Measurements from ENCODE around the gene DKK3.
A peak's percentile ranks its signal among the peaks of the same experiment; 100 is the strongest.

Gene DKK3

GRCh38 chr11:11966354-11966741, 42.1 kb downstream of the DKK3 start:
- TF ChIP-seq POLR2AphosphoS5 (IDR thresholded peaks at IDR 0.05; ENCODE audit: low read depth, low read length) (no peak), POLR2A (IDR thresholded peaks at IDR 0.05; ENCODE audit: low read depth, low read length) (no peak), PAX5 (IDR thresholded peaks at IDR 0.05; ENCODE audit: insufficient read depth, low read length, severe bottlenecking) (no peak), TAF1 (IDR thresholded peaks at IDR 0.05; ENCODE audit: low read depth, low read length) (no peak), POU2F2 (IDR thresholded peaks at IDR 0.05; ENCODE audit: low read depth, low read length) (no peak), SPI1 (IDR thresholded peaks at IDR 0.05; ENCODE audit: low read depth, low read length) (no peak)
- no peak for DNase-seq (ENCODE audit: insufficient read length, low spot score)
- FAIRE-seq = no peak

DNA sequence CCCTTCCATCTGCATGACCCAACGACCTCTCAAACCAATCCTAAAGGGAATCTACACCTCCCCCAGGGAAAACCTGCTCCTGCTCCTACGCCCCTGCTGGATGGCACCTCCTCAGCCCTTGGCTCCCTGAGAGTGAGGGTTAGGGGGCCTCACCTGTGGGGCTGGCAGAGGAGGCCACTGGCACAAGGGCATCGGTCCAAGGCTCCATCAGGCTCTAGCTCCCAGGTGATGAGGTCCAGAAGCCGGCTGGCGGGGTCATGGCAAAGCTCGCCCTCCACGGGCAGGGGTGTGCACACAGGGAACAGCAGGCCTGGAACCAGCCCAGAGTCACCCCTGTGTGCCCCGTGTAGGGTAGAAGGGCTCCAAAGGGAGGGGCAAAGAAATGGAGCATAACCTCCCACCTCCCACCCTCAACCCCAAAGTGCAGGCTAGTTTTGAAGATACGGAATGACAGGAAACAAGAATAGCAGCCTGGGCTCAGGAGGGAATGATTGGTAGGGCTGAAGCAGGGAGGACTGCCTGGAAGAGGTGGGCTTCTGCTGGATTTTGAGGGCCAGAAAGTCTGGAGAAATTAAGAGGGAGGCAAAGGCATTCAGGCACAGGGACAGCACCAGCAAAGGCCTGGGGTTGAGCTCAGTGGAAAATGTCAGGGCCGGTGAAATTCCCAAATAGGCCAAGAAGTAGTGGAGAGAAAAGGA, 42.6 kb downstream of the DKK3 start:
- DNase-seq (ENCODE audit: insufficient read length, low spot score) (no peak), FAIRE-seq (no peak)
- TF ChIP-seq POU2F2 (IDR thresholded peaks at IDR 0.05; ENCODE audit: low read depth, low read length) (no peak), POLR2AphosphoS5 (IDR thresholded peaks at IDR 0.05; ENCODE audit: low read depth, low read length) (no peak), PAX5 (IDR thresholded peaks at IDR 0.05; ENCODE audit: insufficient read depth, low read length, severe bottlenecking) (no peak), SPI1 (IDR thresholded peaks at IDR 0.05; ENCODE audit: low read depth, low read length) (no peak), POLR2A (IDR thresholded peaks at IDR 0.05; ENCODE audit: low read depth, low read length) (no peak), TAF1 (IDR thresholded peaks at IDR 0.05; ENCODE audit: low read depth, low read length) (no peak)

DNA sequence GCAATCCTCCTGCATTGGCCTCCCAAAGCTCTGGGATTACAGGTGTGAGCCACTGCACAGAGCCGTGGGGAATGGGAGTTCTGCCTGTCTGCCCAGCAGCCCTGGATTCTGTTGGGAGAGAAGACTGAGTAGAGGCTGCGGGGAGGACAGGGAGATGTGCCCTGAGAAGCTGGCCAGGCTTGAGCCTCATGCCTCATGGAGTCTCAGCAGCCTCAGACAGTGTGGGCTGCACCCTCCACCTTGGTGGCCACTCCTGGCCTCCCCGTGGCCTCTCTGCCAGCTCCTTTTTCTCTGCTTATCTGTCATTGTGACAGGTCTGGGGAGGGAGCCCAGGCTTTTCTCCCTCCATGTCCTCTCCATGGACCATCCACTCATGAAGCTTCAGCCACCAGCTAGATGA, 43.2 kb downstream of the DKK3 start:
- DNase-seq (ENCODE audit: insufficient read length, low spot score) = no peak
- TF ChIP-seq POLR2AphosphoS5 (IDR thresholded peaks at IDR 0.05; ENCODE audit: low read depth, low read length) (no peak), PAX5 (IDR thresholded peaks at IDR 0.05; ENCODE audit: insufficient read depth, low read length, severe bottlenecking) (no peak), POU2F2 (IDR thresholded peaks at IDR 0.05; ENCODE audit: low read depth, low read length) (no peak), TAF1 (IDR thresholded peaks at IDR 0.05; ENCODE audit: low read depth, low read length) (no peak), SPI1 (IDR thresholded peaks at IDR 0.05; ENCODE audit: low read depth, low read length) (no peak), POLR2A (IDR thresholded peaks at IDR 0.05; ENCODE audit: low read depth, low read length) (no peak)
- no peak for FAIRE-seq

DNA sequence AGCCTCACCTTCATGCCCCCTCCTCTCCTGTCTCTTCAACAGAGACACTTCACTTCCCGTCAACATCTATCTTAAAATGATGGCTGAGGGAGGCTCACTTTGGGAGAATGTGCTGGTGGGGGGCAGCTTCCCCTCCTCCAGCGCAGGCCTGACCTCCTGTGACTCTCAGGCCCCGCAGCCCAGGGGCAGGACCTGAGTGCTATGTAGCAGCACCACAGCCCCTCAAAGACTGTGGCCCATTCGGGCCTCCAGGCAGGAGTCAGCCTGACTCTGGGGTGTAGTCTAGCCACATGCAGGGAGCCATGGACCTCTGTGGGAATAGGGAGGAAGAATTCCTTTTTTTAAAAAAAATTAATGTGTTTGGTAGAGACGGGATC, 43.7 kb downstream of the DKK3 start:
- FAIRE-seq (no peak), DNase-seq (ENCODE audit: insufficient read length, low spot score) (no peak)
- TF ChIP-seq SPI1 (IDR thresholded peaks at IDR 0.05; ENCODE audit: low read depth, low read length) = no peak
- TF ChIP-seq PAX5 (IDR thresholded peaks at IDR 0.05; ENCODE audit: insufficient read depth, low read length, severe bottlenecking) = no peak
- no peak for TF ChIP-seq POU2F2 (IDR thresholded peaks at IDR 0.05; ENCODE audit: low read depth, low read length)
- no peak for TF ChIP-seq POLR2A (IDR thresholded peaks at IDR 0.05; ENCODE audit: low read depth, low read length)
- TF ChIP-seq POLR2AphosphoS5 (IDR thresholded peaks at IDR 0.05; ENCODE audit: low read depth, low read length) = no peak
- TF ChIP-seq TAF1 (IDR thresholded peaks at IDR 0.05; ENCODE audit: low read depth, low read length) = no peak

GRCh38 chr11:11963842-11964773, 44.3 kb downstream of the DKK3 start:
- DNase-seq (ENCODE audit: insufficient read length, low spot score) (no peak), FAIRE-seq (no peak)
- TF ChIP-seq POLR2AphosphoS5 (IDR thresholded peaks at IDR 0.05; ENCODE audit: low read depth, low read length) = no peak

DNA sequence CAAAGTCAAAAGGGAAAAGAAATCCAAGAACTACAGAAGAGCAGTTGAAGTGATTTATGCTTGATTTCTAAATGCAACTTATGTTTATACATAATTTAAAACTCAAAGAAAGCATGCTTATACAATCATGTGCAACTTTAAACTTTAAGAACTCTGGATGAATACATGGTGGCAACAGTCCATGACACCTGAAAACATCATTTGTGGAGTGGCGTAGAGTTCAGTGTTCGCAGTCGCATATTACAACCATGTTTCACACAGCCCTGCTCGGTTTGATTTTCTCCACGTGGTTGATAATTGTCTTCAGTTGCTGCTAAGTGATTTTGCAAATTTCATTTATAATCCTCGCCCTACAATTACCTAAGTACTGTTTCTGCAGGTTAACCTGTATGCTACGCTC, 45.4 kb downstream of the DKK3 start:
- no peak for FAIRE-seq
- DNase-seq (ENCODE audit: insufficient read length, low spot score) = no peak
- TF ChIP-seq SPI1 (IDR thresholded peaks at IDR 0.05; ENCODE audit: low read depth, low read length) (no peak), POLR2A (IDR thresholded peaks at IDR 0.05; ENCODE audit: low read depth, low read length) (no peak), POLR2AphosphoS5 (IDR thresholded peaks at IDR 0.05; ENCODE audit: low read depth, low read length) (no peak), POU2F2 (IDR thresholded peaks at IDR 0.05; ENCODE audit: low read depth, low read length) (no peak), TAF1 (IDR thresholded peaks at IDR 0.05; ENCODE audit: low read depth, low read length) (no peak), PAX5 (IDR thresholded peaks at IDR 0.05; ENCODE audit: insufficient read depth, low read length, severe bottlenecking) (no peak)

DNA sequence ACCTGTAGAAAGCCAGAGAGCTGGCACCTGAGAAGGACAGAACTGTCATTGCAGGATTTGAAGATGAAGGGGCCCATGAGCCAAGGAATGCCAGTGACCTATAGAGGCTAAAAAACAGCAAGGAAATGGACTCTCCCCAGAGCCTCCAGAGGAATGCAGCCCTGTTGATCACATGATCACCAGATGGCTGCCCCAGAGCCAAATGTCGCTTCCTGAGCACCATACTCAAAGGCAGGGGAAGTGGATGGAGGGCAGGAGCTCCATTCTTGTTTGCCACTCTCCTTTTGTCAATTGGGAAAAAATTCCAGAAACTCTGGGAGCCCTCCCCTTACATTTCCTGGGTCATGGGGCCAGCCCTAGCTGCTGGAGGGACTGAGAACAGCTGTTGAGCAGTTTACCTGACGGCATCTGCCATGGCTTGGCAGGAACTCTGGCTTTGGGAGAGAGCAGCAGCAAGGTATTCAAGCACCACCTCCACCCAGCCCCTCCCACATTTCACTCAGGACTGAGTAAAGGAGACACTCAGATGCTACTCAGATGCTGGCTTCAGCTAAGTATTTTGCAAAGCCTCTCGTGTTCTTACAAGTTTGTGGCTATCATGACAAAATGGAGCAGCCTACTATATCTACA, 46.9 kb downstream of the DKK3 start:
- TF ChIP-seq POLR2A (IDR thresholded peaks at IDR 0.05; ENCODE audit: low read depth, low read length) = no peak
- TF ChIP-seq POU2F2 (IDR thresholded peaks at IDR 0.05; ENCODE audit: low read depth, low read length) = no peak
- no peak for TF ChIP-seq POLR2AphosphoS5 (IDR thresholded peaks at IDR 0.05; ENCODE audit: low read depth, low read length)
- no peak for TF ChIP-seq TAF1 (IDR thresholded peaks at IDR 0.05; ENCODE audit: low read depth, low read length)
- TF ChIP-seq PAX5 (IDR thresholded peaks at IDR 0.05; ENCODE audit: insufficient read depth, low read length, severe bottlenecking) = no peak
- no peak for TF ChIP-seq SPI1 (IDR thresholded peaks at IDR 0.05; ENCODE audit: low read depth, low read length)
- FAIRE-seq (no peak), DNase-seq (ENCODE audit: insufficient read length, low spot score) (no peak)

- TF ChIP-seq POLR2AphosphoS5 (IDR thresholded peaks at IDR 0.05; ENCODE audit: low read depth, low read length) = no peak
- no peak for TF ChIP-seq POLR2A (IDR thresholded peaks at IDR 0.05; ENCODE audit: low read depth, low read length)
- TF ChIP-seq PAX5 (IDR thresholded peaks at IDR 0.05; ENCODE audit: insufficient read depth, low read length, severe bottlenecking) = no peak
- FAIRE-seq = peak; percentile 50
- DNase-seq (ENCODE audit: insufficient read length, low spot score) = no peak
These were observed 47.7 kb downstream of the DKK3 start for GRCh38 chr11:11960687-11961086.

GRCh38 chr11:11959601-11960000, 48.8 kb downstream of the DKK3 start:
- DNase-seq (ENCODE audit: insufficient read length, low spot score) (no peak), FAIRE-seq (no peak)
- TF ChIP-seq POU2F2 (IDR thresholded peaks at IDR 0.05; ENCODE audit: low read depth, low read length) (no peak), POLR2A (IDR thresholded peaks at IDR 0.05; ENCODE audit: low read depth, low read length) (no peak), POLR2AphosphoS5 (IDR thresholded peaks at IDR 0.05; ENCODE audit: low read depth, low read length) (no peak), TAF1 (IDR thresholded peaks at IDR 0.05; ENCODE audit: low read depth, low read length) (no peak), SPI1 (IDR thresholded peaks at IDR 0.05; ENCODE audit: low read depth, low read length) (no peak), PAX5 (IDR thresholded peaks at IDR 0.05; ENCODE audit: insufficient read depth, low read length, severe bottlenecking) (no peak)
